ENCODE results near the gene VIL1. TPM values are rescaled to one million over a fixed set of nuclear protein-coding genes. Genes with fewer than 3 reads are reported as not detected.

VIL1 gene
- total and polyA plus RNA-seq, 2 of the 13 experiments (the other 11 are each of a cell fraction or from before 2014, with no cell fraction given) = 287 to 301 TPM

DNA sequence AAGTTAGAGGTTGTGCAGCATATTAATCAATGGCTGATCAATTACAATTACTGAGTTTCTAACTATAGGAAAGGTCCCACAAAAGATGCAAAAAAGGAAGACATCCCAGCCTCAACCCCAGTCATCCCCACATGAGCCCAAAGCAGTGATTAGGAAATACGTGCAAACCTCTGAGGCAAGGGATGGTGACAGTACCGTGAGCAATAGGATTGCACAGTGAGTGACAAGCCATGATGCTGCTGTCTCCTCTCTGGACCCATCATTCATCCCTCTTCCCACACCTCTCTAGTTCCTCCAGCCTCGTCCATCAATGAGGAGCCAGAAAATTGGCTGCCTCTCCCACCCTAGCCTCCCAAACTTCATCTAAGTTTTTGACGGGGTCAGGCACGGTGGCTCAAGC, 40.9 kb upstream of the VIL1 start:
- FAIRE-seq (no peak), ATAC-seq (peak; percentile 41), DNase-seq (ENCODE audit: low spot score) (no peak)
- CTCF ChIA-PET (ENCODE audit: low intra/inter-chr PET ratio, low total read pairs) = no interaction called here
- BruUV-seq (replicated peaks) = no TSS peak
- Histone ChIP-seq H3K27ac (ENCODE audit: extremely low read length, insufficient read depth, low read length) (no peak overlapping the region), H3K27me3 (ENCODE audit: control insufficient read depth in 1 of 2, insufficient read depth in 2 of 2, low read length in 2 of 2) (peaks cover 9 to 22% of the 10 kb centered on the region in 2 experiments), H3K4me3 (replicated peaks in 1 of 3; ENCODE audit: insufficient read depth in 1 of 3, low read depth in 2 of 3, low read length in 3 of 3) (no peak overlapping the region), H3K9ac (ENCODE audit: insufficient read depth, low read depth, low read length) (no peak overlapping the region), H4K20me1 (ENCODE audit: insufficient read depth, low read length) (no peaks in the 10 kb centered on the region), H3K4me1 (ENCODE audit: insufficient read depth, low read length) (peaks cover 33% of the 10 kb centered on the region), H3K9me3 (ENCODE audit: low read length) (no peaks in the 10 kb centered on the region), H3K4me2 (ENCODE audit: low read depth, low read length) (no peak overlapping the region), H2AFZ (ENCODE audit: low read length) (no peak overlapping the region), H3K79me2 (ENCODE audit: insufficient read depth, low read length) (no peaks in the 10 kb centered on the region), H3K36me3 (replicated peaks in 1 of 2; ENCODE audit: control insufficient read depth in 1 of 2, insufficient read depth in 2 of 2, low read length in 2 of 2) (no peaks in the 10 kb centered on the region)
- in situ Hi-C loops (cut with HindIII; ENCODE audit: extremely low pct_ligation_motif_present, low pct_unique_long_range_greater_than_20kb) = no loop called here
- POLR2A ChIA-PET = interaction anchor here (1.1 kb wide), 1 partner anchor 55 kb away, joined by 5 read pairs; no protein-coding TSS in a partner anchor
- WGBS (ENCODE audit: low lambda C conversion rate) = 41% methylated on average over 5 of the region's 5 CpGs
- TF ChIP-seq, protein P1, sequence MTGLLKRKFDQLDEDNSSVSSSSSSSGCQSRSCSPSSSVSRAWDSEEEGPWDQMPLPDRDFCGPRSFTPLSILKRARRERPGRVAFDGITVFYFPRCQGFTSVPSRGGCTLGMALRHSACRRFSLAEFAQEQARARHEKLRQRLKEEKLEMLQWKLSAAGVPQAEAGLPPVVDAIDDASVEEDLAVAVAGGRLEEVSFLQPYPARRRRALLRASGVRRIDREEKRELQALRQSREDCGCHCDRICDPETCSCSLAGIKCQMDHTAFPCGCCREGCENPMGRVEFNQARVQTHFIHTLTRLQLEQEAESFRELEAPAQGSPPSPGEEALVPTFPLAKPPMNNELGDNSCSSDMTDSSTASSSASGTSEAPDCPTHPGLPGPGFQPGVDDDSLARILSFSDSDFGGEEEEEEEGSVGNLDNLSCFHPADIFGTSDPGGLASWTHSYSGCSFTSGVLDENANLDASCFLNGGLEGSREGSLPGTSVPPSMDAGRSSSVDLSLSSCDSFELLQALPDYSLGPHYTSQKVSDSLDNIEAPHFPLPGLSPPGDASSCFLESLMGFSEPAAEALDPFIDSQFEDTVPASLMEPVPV (CRISPR knock-in tag; IDR thresholded peaks at IDR 0.05) = no peak
- TF ChIP-seq CEBPB (IDR thresholded peaks at IDR 0.05; ENCODE audit: borderline replicate concordance, low read depth, low read length) = peak; percentile 77; the same call in 1 of the 2 replicates
- intact Hi-C loops (cut with micrococcal nuclease; ENCODE audit: unreplicated experiment) = no loop called here

DNA sequence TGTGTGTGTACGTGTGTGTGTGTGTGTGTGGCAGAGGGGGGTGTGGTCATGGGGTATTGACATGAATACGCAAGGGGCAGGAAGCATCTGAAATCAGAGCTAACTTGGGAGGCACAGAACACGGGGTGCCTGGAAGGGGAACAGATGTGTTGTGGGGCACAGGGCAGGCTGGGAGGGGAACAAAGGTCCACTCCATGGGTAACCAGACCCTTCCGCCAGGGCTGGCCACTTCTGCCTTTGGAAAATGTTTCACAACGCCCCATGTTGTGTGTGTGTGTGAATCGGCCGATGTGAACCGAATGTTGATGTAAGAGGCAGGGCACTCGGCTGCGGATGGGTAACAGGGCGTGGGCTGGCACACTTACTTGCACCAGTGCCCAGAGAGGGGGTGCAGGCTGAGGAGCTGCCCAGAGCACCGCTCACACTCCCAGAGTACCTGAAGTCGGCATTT, 37.0 kb upstream of the VIL1 start, which contains the start of gene SLC11A1:
SLC11A1 (plus strand) TSS at position 358 of the 451 bp plus-strand sequence. CDS start 96 bp downstream, outside the sequence.
- no peak within 1 kb of the TSS for H3K27ac ChIP-seq (ENCODE audit: extremely low read length, insufficient read depth, low read length)
- peaks cover 60% of the 10 kb centered on the region for H3K4me1 ChIP-seq (ENCODE audit: insufficient read depth, low read length)
- H3K27me3 ChIP-seq (ENCODE audit: control insufficient read depth in 1 of 2, insufficient read depth in 2 of 2, low read length in 2 of 2) = peaks cover 13 to 38% of the 10 kb centered on the region in 2 experiments
- intact Hi-C loops (cut with micrococcal nuclease; ENCODE audit: unreplicated experiment) (no loop called here), in situ Hi-C loops (cut with HindIII; ENCODE audit: extremely low pct_ligation_motif_present, low pct_unique_long_range_greater_than_20kb) (no loop called here)
- no TSS peak for BruUV-seq (replicated peaks)
- CTCF ChIA-PET (ENCODE audit: low intra/inter-chr PET ratio, low total read pairs) = no interaction called here
- WGBS (ENCODE audit: low lambda C conversion rate) = 15% methylated on average over 13 of the region's 13 CpGs
- POLR2A ChIA-PET = no interaction called here
- no peaks in the 10 kb centered on the region for H3K79me2 ChIP-seq (ENCODE audit: insufficient read depth, low read length)
- ATAC-seq (peak; percentile 60), FAIRE-seq (no peak), DNase-seq (ENCODE audit: low spot score) (no peak)
- H3K9ac ChIP-seq (ENCODE audit: insufficient read depth, low read depth, low read length) = no peak within 1 kb of the TSS
- no peaks in the 10 kb centered on the region for H3K36me3 ChIP-seq (replicated peaks in 1 of 2; ENCODE audit: control insufficient read depth in 1 of 2, insufficient read depth in 2 of 2, low read length in 2 of 2)
- peak within 1 kb of the TSS in 2 of 3 experiments; percentile 6 to 41; a peak in 1 of 6 replicates for H3K4me3 ChIP-seq (replicated peaks in 1 of 3; ENCODE audit: insufficient read depth in 1 of 3, low read depth in 2 of 3, low read length in 3 of 3)
- H3K4me2 ChIP-seq (ENCODE audit: low read depth, low read length) = peak within 1 kb of the TSS; percentile 67
- no peaks in the 10 kb centered on the region for H4K20me1 ChIP-seq (ENCODE audit: insufficient read depth, low read length)
- no peak within 1 kb of the TSS for H2AFZ ChIP-seq (ENCODE audit: low read length)
- H3K9me3 ChIP-seq (ENCODE audit: low read length) = no peaks in the 10 kb centered on the region
- TF ChIP-seq SALL1 (CRISPR knock-in tag; IDR thresholded peaks at IDR 0.05) (peak; percentile 36; the same call in 1 of the 2 replicates), HOXA3 (CRISPR knock-in tag; IDR thresholded peaks at IDR 0.05) (0 out of 2 replicates have a peak, but pooled peaks have one; percentile 15), ZNF558 (CRISPR knock-in tag; IDR thresholded peaks at IDR 0.05; ENCODE audit: borderline replicate concordance) (no peak), HMG20B (CRISPR knock-in tag; conservative IDR thresholded peaks at IDR 0.05) (no peak), TBX2 (CRISPR knock-in tag; IDR thresholded peaks at IDR 0.05; ENCODE audit: borderline replicate concordance) (no peak), HNF4A (CRISPR knock-in tag; IDR thresholded peaks at IDR 0.05) (peak; percentile 12; the same call in 1 of the 2 replicates), MBNL3 (CRISPR knock-in tag; conservative IDR thresholded peaks at IDR 0.05) (no peak), NFRKB (IDR thresholded peaks at IDR 0.05) (no peak), ZNF24 (IDR thresholded peaks at IDR 0.05) (no peak), ZC3H13 (CRISPR knock-in tag; IDR thresholded peaks at IDR 0.05) (no peak)
- TF ChIP-seq, protein P2, sequence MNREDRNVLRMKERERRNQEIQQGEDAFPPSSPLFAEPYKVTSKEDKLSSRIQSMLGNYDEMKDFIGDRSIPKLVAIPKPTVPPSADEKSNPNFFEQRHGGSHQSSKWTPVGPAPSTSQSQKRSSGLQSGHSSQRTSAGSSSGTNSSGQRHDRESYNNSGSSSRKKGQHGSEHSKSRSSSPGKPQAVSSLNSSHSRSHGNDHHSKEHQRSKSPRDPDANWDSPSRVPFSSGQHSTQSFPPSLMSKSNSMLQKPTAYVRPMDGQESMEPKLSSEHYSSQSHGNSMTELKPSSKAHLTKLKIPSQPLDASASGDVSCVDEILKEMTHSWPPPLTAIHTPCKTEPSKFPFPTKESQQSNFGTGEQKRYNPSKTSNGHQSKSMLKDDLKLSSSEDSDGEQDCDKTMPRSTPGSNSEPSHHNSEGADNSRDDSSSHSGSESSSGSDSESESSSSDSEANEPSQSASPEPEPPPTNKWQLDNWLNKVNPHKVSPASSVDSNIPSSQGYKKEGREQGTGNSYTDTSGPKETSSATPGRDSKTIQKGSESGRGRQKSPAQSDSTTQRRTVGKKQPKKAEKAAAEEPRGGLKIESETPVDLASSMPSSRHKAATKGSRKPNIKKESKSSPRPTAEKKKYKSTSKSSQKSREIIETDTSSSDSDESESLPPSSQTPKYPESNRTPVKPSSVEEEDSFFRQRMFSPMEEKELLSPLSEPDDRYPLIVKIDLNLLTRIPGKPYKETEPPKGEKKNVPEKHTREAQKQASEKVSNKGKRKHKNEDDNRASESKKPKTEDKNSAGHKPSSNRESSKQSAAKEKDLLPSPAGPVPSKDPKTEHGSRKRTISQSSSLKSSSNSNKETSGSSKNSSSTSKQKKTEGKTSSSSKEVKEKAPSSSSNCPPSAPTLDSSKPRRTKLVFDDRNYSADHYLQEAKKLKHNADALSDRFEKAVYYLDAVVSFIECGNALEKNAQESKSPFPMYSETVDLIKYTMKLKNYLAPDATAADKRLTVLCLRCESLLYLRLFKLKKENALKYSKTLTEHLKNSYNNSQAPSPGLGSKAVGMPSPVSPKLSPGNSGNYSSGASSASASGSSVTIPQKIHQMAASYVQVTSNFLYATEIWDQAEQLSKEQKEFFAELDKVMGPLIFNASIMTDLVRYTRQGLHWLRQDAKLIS (CRISPR knock-in tag; IDR thresholded peaks at IDR 0.05) = no peak

Data from HepG2 (cell line).